OCI-LY3 (cell line): Measurements from ENCODE around the gene IGFBP4.

Experiments
- H2AFZ ChIP-seq: fragments of 200-600, 300-600 bp; shearing (Covaris generic); 2 replicates; pipeline ENCODE4 v1.6.0; 2014; ENCODE audit warnings: antibody characterized with exemption, low read depth, low read length
- H3K27ac ChIP-seq: fragments of 200-600, 300-600 bp; sonication (generic); 2 replicates; pipeline ENCODE4 v1.5.1; 2014; ENCODE audit warnings: mild to moderate bottlenecking, low read length, moderate library complexity, mixed read lengths
- H3K27me3 ChIP-seq: fragments of 200-600, 300-600 bp; sonication (generic); 2 replicates; pipeline ENCODE4 v1.6.1; 2014; ENCODE audit warnings: low read depth, low read length, mixed read lengths
- H3K36me3 ChIP-seq: fragments of 200-600, 300-600 bp; sonication (generic); replicated peaks from 2 replicates; pipeline ENCODE3; 2014; ENCODE audit warnings: low read depth, low read length, mixed read lengths
- H3K4me1 ChIP-seq: fragments of 300-600, 200-600 bp; sonication (generic); 2 replicates; pipeline ENCODE4 v1.6.1; 2014; ENCODE audit warnings: low read length, mixed read lengths
- H3K4me2 ChIP-seq: fragments of 200-600, 300-600 bp; sonication (generic); 2 replicates; pipeline ENCODE4 v1.6.1; 2014; ENCODE audit warnings: low read length, mixed read lengths
- H3K4me3 ChIP-seq: fragments of 300-600, 200-600 bp; sonication (generic); 2 replicates; pipeline ENCODE4 v1.5.1; 2014; ENCODE audit warnings: antibody characterized with exemption, mild to moderate bottlenecking, low read length, moderate library complexity
- H3K79me2 ChIP-seq: fragments of 300-600, 200-600 bp; shearing (Covaris generic); 2 replicates; pipeline ENCODE4 v1.6.1; 2014; ENCODE audit warnings: mild to moderate bottlenecking, low read length, mixed read lengths
- H3K9ac ChIP-seq: fragments of 300-600, 200-600 bp; shearing (Covaris generic); 2 replicates; pipeline ENCODE4 v1.6.0; 2014; ENCODE audit warnings: mild to moderate bottlenecking, low read length, moderate library complexity
- H3K9me3 ChIP-seq: fragments of 200-600, 300-600 bp; shearing (Covaris generic); 2 replicates; pipeline ENCODE4 v1.6.1; 2014; ENCODE audit warnings: low read length, mixed read lengths; ENCODE audit not compliant: insufficient read depth
- H4K20me1 ChIP-seq: fragments of 200-600, 300-600 bp; sonication (generic); 2 replicates; pipeline ENCODE4 v1.6.1; 2016; ENCODE audit warnings: low read length, mixed read lengths; ENCODE audit not compliant: insufficient read depth
- EZH2phosphoT487 ChIP-seq: fragments of 200-600 bp; shearing (Covaris generic); IDR thresholded peaks from 2 replicates; pipeline ENCODE4 v1.6.1; 2018; ENCODE audit warnings: antibody characterized with exemption, mixed run types, low read depth
- TF ChIP-seq, protein P1 (sequence below): fragments of 200-600, 300-600 bp; sonication (generic); IDR thresholded peaks from 2 replicates; pipeline ENCODE4 v1.5.1; 2014; ENCODE audit warnings: antibody characterized with exemption, low read length, low read depth

The IGFBP4 gene

DNA sequence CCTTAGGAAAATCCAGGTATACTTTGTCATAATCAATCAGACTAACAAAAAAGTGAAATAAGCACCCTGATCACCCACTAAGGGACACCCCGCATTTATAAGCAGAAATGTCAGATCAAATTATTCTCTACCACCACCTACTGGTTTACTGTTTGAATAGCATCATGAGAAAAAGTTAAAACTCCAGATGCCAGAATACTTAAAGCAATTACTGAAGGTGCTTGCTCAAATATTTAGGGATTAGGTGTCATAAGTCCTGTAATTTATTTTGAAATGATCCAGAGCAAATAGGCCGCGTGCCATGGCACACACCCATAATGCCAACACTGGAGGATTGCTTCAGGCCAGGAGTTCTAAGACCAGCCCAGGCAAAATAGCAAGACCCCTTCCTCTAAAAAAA is 27.9 kb upstream of the IGFBP4 start:
- H3K9ac ChIP-seq: 0 out of 2 replicates have a peak overlapping the region, but pooled peaks have one; percentile 89
- H2AFZ ChIP-seq: no peak overlapping the region
- peak overlapping the region; percentile 97; the same call in 1 of the 2 replicates for H3K4me2 ChIP-seq
- H4K20me1 ChIP-seq: no peaks in the 10 kb centered on the region
- H3K27ac ChIP-seq: no peak overlapping the region
- peaks cover 49% of the 10 kb centered on the region for H3K79me2 ChIP-seq
- TF ChIP-seq, protein P1, sequence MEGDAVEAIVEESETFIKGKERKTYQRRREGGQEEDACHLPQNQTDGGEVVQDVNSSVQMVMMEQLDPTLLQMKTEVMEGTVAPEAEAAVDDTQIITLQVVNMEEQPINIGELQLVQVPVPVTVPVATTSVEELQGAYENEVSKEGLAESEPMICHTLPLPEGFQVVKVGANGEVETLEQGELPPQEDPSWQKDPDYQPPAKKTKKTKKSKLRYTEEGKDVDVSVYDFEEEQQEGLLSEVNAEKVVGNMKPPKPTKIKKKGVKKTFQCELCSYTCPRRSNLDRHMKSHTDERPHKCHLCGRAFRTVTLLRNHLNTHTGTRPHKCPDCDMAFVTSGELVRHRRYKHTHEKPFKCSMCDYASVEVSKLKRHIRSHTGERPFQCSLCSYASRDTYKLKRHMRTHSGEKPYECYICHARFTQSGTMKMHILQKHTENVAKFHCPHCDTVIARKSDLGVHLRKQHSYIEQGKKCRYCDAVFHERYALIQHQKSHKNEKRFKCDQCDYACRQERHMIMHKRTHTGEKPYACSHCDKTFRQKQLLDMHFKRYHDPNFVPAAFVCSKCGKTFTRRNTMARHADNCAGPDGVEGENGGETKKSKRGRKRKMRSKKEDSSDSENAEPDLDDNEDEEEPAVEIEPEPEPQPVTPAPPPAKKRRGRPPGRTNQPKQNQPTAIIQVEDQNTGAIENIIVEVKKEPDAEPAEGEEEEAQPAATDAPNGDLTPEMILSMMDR: peak; percentile 60
- no peak for TF ChIP-seq EZH2phosphoT487
- peaks cover 33% of the 10 kb centered on the region for H3K4me1 ChIP-seq
- H3K4me3 ChIP-seq: no peak overlapping the region
- H3K27me3 ChIP-seq: no peaks in the 10 kb centered on the region
- H3K9me3 ChIP-seq: no peaks in the 10 kb centered on the region
- peaks cover 46% of the 10 kb centered on the region for H3K36me3 ChIP-seq

DNA sequence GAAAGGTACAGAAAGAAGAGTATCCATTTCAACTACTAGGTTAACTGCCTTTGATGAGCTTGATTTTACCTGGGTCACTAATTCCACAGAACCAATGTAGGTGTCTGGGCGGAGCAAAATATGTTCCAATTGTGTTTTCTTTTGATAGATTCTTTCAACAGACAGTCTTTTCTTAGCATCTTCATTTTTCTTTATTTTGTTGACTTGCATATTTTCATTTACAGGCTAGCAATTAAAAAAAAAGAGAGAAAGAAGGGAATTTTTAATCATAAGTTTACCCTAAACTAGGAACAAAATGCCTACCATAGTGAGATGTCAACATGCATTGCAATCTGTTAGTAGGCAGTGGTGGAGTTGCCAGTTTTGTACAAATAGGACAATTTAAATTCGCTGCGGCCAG is 26.6 kb upstream of the IGFBP4 start:
- TF ChIP-seq, protein P1: no peak
- no peak for TF ChIP-seq EZH2phosphoT487
- peaks cover 42% of the 10 kb centered on the region for H3K79me2 ChIP-seq
- H3K9ac ChIP-seq: peak overlapping the region; percentile 89
- no peaks in the 10 kb centered on the region for H4K20me1 ChIP-seq
- peaks cover 35% of the 10 kb centered on the region for H3K36me3 ChIP-seq
- H3K4me3 ChIP-seq: peak overlapping the region; percentile 91
- peak overlapping the region; percentile 69 for H3K27ac ChIP-seq
- no peak overlapping the region for H2AFZ ChIP-seq
- H3K27me3 ChIP-seq: no peaks in the 10 kb centered on the region
- H3K4me1 ChIP-seq: peaks cover 36% of the 10 kb centered on the region
- no peaks in the 10 kb centered on the region for H3K9me3 ChIP-seq
- peak overlapping the region; percentile 97 for H3K4me2 ChIP-seq

DNA sequence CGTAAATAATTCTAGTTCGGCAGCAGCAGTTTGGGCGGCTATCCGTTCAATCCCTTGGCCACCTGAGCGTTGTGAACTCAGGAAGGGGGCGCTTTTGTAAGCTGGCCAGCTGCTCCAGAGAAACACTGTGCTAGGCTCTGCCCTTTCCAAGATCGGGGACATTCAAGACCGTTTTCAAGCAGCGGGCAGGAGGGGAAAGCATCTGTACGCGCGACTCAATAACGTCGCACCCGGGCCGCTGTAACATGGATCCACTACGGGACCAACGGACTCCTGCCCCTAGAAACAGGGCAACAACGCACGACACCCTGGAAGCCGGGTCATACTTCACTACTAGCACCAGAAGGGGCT is 26.0 kb upstream of the IGFBP4 start:
- Histone ChIP-seq H3K27ac (peak overlapping the region; percentile 69), H3K9ac (peak overlapping the region; percentile 89), H3K9me3 (no peaks in the 10 kb centered on the region), H2AFZ (0 out of 2 replicates have a peak overlapping the region, but pooled peaks have one; percentile 17), H3K36me3 (peaks cover 30% of the 10 kb centered on the region), H3K4me2 (peak overlapping the region; percentile 97), H4K20me1 (no peaks in the 10 kb centered on the region), H3K4me1 (peaks cover 37% of the 10 kb centered on the region), H3K79me2 (peaks cover 42% of the 10 kb centered on the region), H3K27me3 (no peaks in the 10 kb centered on the region), H3K4me3 (peak overlapping the region; percentile 91)
- TF ChIP-seq, protein P1: peak; percentile 36; the same call in 1 of the 2 replicates
- no peak for TF ChIP-seq EZH2phosphoT487

DNA sequence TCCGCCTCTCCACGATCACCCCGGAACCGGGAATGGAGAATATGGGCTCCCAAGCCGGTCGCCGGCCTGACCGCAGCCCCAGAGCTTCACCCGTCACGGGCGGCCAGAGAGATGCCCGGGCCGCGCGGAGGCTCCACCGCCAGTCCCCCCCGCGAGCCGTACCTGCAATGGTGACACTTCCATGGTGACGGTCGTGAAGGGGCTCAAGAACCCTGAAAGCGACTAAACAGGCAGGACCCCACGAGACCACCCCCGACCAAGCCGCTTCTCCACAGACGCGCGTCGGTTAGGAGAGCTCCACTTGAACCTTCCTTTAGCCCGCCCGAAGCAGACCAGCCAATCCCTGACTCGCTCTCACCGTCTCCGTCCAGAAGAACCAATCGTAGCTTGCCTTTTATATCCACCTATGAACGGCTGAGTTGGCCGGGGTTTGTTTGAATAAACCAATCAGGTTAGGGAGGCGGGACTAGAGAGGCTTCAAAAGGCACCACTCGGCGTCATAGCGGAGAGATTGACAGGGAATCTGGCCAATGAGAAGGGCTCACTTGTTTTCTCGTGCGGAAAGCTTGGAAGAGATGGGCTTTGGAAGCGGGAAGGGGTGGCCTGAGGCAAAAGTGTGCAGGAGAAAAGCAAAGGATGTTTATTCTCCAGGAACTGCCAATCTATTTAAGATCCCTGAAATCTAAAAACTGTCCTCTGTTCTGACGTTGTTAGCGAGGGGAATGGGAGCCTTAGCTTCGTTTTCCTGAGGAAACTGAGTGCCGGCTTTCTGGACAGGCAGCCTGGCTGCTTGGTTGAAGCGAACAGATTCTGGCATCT is 25.4 kb upstream of the IGFBP4 start, which contains the start of gene TOP2A:
TSS of gene TOP2A (minus strand) at position 288 of the 819 bp plus-strand sequence. CDS start at position 183, 105 bp downstream.
- Histone ChIP-seq H3K79me2 (peaks cover 39% of the 10 kb centered on the region), H3K4me3 (peak within 1 kb of the TSS; percentile 91), H3K4me2 (peak within 1 kb of the TSS; percentile 97), H2AFZ (peak within 1 kb of the TSS; percentile 92), H3K9me3 (no peaks in the 10 kb centered on the region), H3K4me1 (peaks cover 37% of the 10 kb centered on the region), H3K27ac (peak within 1 kb of the TSS; percentile 69), H3K9ac (peak within 1 kb of the TSS; percentile 89), H4K20me1 (no peaks in the 10 kb centered on the region), H3K27me3 (no peaks in the 10 kb centered on the region), H3K36me3 (peaks cover 26% of the 10 kb centered on the region)
- no peak for TF ChIP-seq EZH2phosphoT487
- TF ChIP-seq, protein P1: no peak
